ENCODE data around the gene G3BP1. TPM values are rescaled to one million over a fixed set of nuclear protein-coding genes. Genes with fewer than 3 reads are reported as not detected.

G3BP1 gene
- total and polyA plus RNA-seq, 2 of the 13 experiments (the other 11 are each of a cell fraction or from before 2014, with no cell fraction given) = 36.7 to 320 TPM

- no peak for TF ChIP-seq MLXIP (CRISPR knock-in tag; IDR thresholded peaks at IDR 0.05; ENCODE audit: borderline replicate concordance)
- TF ChIP-seq SRSF1 (optimal IDR thresholded peaks at IDR 0.05; ENCODE audit: low read depth, low read length) = peak; percentile 75
- TF ChIP-seq YEATS4 (CRISPR knock-in tag; IDR thresholded peaks at IDR 0.05; ENCODE audit: borderline replicate concordance) = peak; percentile 93
- no peak for TF ChIP-seq SYNCRIP (IDR thresholded peaks at IDR 0.05; ENCODE audit: insufficient read depth, low read depth, low read length)
- TF ChIP-seq MXD3 (CRISPR knock-in tag; IDR thresholded peaks at IDR 0.05) = peak; percentile 81; the same call in 1 of the 2 replicates
- peak; percentile 42; the same call in 1 of the 2 replicates for TF ChIP-seq MIER3 (CRISPR knock-in tag; IDR thresholded peaks at IDR 0.05; ENCODE audit: borderline replicate concordance)
- TF ChIP-seq HNRNPL (IDR thresholded peaks at IDR 0.05; ENCODE audit: low read depth, low read length) = 0 out of 2 replicates have a peak, but pooled peaks have one; percentile 68
- TF ChIP-seq NFATC3 (CRISPR knock-in tag; IDR thresholded peaks at IDR 0.05) = 0 out of 2 replicates have a peak, but pooled peaks have one; percentile 55
- TF ChIP-seq FOXK2 (IDR thresholded peaks at IDR 0.05) = 0 out of 2 replicates have a peak, but pooled peaks have one; percentile 46
- TF ChIP-seq NFRKB (IDR thresholded peaks at IDR 0.05) = no peak
- TF ChIP-seq ZFY (CRISPR knock-in tag; IDR thresholded peaks at IDR 0.05) = peak; percentile 93
- TF ChIP-seq XRCC5 (optimal IDR thresholded peaks at IDR 0.05; ENCODE audit: low read length) = peak; percentile 80
- no peak for TF ChIP-seq ZNF670 (CRISPR knock-in tag; IDR thresholded peaks at IDR 0.05; ENCODE audit: borderline replicate concordance)
- no peak for TF ChIP-seq ZBTB34 (CRISPR knock-in tag; IDR thresholded peaks at IDR 0.05)
- no peak for TF ChIP-seq KDM4B (CRISPR knock-in tag; IDR thresholded peaks at IDR 0.05)
- peak; percentile 82 for TF ChIP-seq HNRNPLL (IDR thresholded peaks at IDR 0.05; ENCODE audit: low read depth, low read length, poor library complexity, severe bottlenecking)
- no peak for TF ChIP-seq ZNF878 (CRISPR knock-in tag; IDR thresholded peaks at IDR 0.05)
- TF ChIP-seq ZNF687 (CRISPR knock-in tag; IDR thresholded peaks at IDR 0.05) = peak; percentile 83
Observed at GRCh38 chr5:151771259-151772028, at the start of gene G3BP1 (continued).

Measured in HepG2 (cell line).